Panc1 (cell line): ENCODE results near the gene NCKAP5. TPM values are rescaled to one million over a fixed set of nuclear protein-coding genes. Genes with fewer than 3 reads are reported as not detected.

Experiments used
- ATAC-seq: fragments of 200-7000 bp; cut with Tn5 transposase; 2 replicates; pipeline ENCODE4 v1.9.1; 2020; ENCODE audit warnings: mild to moderate bottlenecking, moderate library complexity
- BruUV-seq: library from RNA; stranded (reverse); fragments of 400-500 nt; replicated peaks from 2 replicates; lab custom pipeline; 2021; lab: Mats Ljungman, UMichigan
- CTCF ChIA-PET: fragments of 300-600 bp; sonication (Branson Sonifier 250); formaldehyde crosslinking; loops from one replicate; lab custom pipeline; 2022; ENCODE audit warnings: antibody characterized with exemption; lab: Charles Lee
- POLR2A ChIA-PET: fragments of 300-600 bp; sonication (Branson Sonifier 250); formaldehyde crosslinking; loops from one replicate; lab custom pipeline; 2022; ENCODE audit warnings: antibody characterized with exemption; lab: Charles Lee
- DNase-seq: peaks from one replicate; pipeline ENCODE4 v3.0.0-alpha.2; 2010; ENCODE audit warnings: low read depth, low spot score
- H3K27ac ChIP-seq: 2 replicates; pipeline ENCODE4 v1.5.1; 2011; ENCODE audit warnings: mild to moderate bottlenecking, low read length, inconsistent platforms
- H3K27me3 ChIP-seq: fragments of 200-500 bp; sonication (Bioruptor generic); 2 replicates; pipeline ENCODE4 v1.6.0; 2014; ENCODE audit warnings: low read length, inconsistent platforms; ENCODE audit not compliant: control insufficient read depth, insufficient read depth
- H3K36me3 ChIP-seq: fragments of 200-500 bp; sonication (Bioruptor generic); 2 replicates; pipeline ENCODE4 v1.5.1; 2014; ENCODE audit warnings: inconsistent platforms, mild to moderate bottlenecking, low read length, moderate library complexity; ENCODE audit not compliant: control insufficient read depth, insufficient read depth
- H3K4me1 ChIP-seq: 2 replicates; pipeline ENCODE4 v1.5.1; 2011; ENCODE audit warnings: inconsistent platforms, mild to moderate bottlenecking, low read length, moderate library complexity; ENCODE audit not compliant: control insufficient read depth, insufficient read depth
- H3K4me3 ChIP-seq, 2 experiments: 2 replicates each; pipeline ENCODE4 v1.5.1; 2011 to 2012; ENCODE audit warnings: low read depth in 2 of 2, low read length in 2 of 2, mild to moderate bottlenecking in 2 of 2, inconsistent platforms in 1 of 2, moderate library complexity in 1 of 2
- H3K9me3 ChIP-seq: fragments of 200-500 bp; sonication (Bioruptor generic); 2 replicates; pipeline ENCODE4 v1.5.1; 2014; ENCODE audit warnings: low read depth, mild to moderate bottlenecking, inconsistent platforms, low read length, moderate library complexity; ENCODE audit not compliant: control insufficient read depth, insufficient read depth
- SIN3A ChIP-seq: IDR thresholded peaks from 2 replicates; pipeline ENCODE4 v1.6.1; 2012; ENCODE audit warnings: low read depth, mild to moderate bottlenecking, low read length, moderate library complexity, borderline replicate concordance; ENCODE audit not compliant: insufficient read depth
- TCF7L2 ChIP-seq: IDR thresholded peaks from 2 replicates; pipeline ENCODE4 v1.6.1; 2011; ENCODE audit warnings: mild to moderate bottlenecking, low read depth, low read length, inconsistent platforms
- in situ Hi-C: cut with HindIII; loops from 2 replicates; pipeline ENCODE4 v1.10.0; 2016; ENCODE audit warnings: low sequenced_read_pairs, low pct_unique_long_range_greater_than_20kb
- intact Hi-C: fragments of 100-400 bp; cut with micrococcal nuclease; formaldehyde crosslinking; loops from one replicate; pipeline ENCODE4 v1.10.0; 2022; ENCODE audit not compliant: unreplicated experiment
- total RNA-seq: library from RNA; stranded (reverse); gene quantifications from one replicate; pipeline ENCODE4 v1.2.1, GENCODE V29; 2021; ENCODE audit not compliant: unreplicated experiment
- TF ChIP-seq, protein P1 (sequence below), 2 experiments: IDR thresholded peaks; 2 replicates each; pipeline ENCODE4 v1.6.1; 2011 to 2012; ENCODE audit warnings: low read depth in 2 of 2, control low read depth in 1 of 2, low read length in 1 of 2, mild to moderate bottlenecking in 1 of 2, moderate library complexity in 1 of 2; ENCODE audit not compliant: insufficient read depth in 1 of 2
- TF ChIP-seq, protein P2 (sequence below): fragments of 450-650 bp; IDR thresholded peaks from 2 replicates; pipeline ENCODE4 v1.5.1; 2017; ENCODE audit warnings: mild to moderate bottlenecking

NCKAP5 gene
- total RNA-seq, 1 experiment from 2014 or later: 0.10 TPM

DNA sequence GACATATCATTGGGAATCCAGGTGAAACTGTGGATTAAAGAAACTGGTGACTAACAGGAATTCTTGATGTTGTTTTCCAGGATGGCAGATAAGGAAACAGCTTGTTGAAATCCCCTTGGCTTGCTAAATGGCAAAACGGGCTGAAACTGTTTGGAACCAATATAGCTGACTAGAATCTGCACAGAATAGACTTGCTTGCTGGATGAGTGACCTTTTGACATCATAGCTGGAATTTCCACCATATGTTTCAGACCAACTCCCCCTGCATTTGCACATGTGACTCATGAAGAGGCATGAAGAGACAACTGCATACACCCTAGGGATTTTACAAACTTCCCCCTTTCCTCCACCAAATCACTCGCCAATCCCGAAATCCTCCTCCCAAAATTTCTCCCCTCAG lies 810.6 kb downstream of the NCKAP5 start:
- Histone ChIP-seq H3K27me3 (no peaks in the 10 kb centered on the region), H3K27ac (no peak overlapping the region), H3K4me1 (no peaks in the 10 kb centered on the region), H3K36me3 (no peaks in the 10 kb centered on the region), H3K4me3 (no peak overlapping the region), H3K9me3 (no peaks in the 10 kb centered on the region)
- DNase-seq (no peak), ATAC-seq (no peak)
- in situ Hi-C loops (no loop called here), intact Hi-C loops (no loop called here)
- TF ChIP-seq, protein P1, sequence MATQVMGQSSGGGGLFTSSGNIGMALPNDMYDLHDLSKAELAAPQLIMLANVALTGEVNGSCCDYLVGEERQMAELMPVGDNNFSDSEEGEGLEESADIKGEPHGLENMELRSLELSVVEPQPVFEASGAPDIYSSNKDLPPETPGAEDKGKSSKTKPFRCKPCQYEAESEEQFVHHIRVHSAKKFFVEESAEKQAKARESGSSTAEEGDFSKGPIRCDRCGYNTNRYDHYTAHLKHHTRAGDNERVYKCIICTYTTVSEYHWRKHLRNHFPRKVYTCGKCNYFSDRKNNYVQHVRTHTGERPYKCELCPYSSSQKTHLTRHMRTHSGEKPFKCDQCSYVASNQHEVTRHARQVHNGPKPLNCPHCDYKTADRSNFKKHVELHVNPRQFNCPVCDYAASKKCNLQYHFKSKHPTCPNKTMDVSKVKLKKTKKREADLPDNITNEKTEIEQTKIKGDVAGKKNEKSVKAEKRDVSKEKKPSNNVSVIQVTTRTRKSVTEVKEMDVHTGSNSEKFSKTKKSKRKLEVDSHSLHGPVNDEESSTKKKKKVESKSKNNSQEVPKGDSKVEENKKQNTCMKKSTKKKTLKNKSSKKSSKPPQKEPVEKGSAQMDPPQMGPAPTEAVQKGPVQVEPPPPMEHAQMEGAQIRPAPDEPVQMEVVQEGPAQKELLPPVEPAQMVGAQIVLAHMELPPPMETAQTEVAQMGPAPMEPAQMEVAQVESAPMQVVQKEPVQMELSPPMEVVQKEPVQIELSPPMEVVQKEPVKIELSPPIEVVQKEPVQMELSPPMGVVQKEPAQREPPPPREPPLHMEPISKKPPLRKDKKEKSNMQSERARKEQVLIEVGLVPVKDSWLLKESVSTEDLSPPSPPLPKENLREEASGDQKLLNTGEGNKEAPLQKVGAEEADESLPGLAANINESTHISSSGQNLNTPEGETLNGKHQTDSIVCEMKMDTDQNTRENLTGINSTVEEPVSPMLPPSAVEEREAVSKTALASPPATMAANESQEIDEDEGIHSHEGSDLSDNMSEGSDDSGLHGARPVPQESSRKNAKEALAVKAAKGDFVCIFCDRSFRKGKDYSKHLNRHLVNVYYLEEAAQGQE (IDR thresholded peaks at IDR 0.05; ENCODE audit: insufficient read depth in 1 of 2, low read depth in 2 of 2, low read length in 1 of 2): no peak
- TF ChIP-seq, protein P2, sequence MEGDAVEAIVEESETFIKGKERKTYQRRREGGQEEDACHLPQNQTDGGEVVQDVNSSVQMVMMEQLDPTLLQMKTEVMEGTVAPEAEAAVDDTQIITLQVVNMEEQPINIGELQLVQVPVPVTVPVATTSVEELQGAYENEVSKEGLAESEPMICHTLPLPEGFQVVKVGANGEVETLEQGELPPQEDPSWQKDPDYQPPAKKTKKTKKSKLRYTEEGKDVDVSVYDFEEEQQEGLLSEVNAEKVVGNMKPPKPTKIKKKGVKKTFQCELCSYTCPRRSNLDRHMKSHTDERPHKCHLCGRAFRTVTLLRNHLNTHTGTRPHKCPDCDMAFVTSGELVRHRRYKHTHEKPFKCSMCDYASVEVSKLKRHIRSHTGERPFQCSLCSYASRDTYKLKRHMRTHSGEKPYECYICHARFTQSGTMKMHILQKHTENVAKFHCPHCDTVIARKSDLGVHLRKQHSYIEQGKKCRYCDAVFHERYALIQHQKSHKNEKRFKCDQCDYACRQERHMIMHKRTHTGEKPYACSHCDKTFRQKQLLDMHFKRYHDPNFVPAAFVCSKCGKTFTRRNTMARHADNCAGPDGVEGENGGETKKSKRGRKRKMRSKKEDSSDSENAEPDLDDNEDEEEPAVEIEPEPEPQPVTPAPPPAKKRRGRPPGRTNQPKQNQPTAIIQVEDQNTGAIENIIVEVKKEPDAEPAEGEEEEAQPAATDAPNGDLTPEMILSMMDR: no peak
- TF ChIP-seq SIN3A: no peak
- CTCF ChIA-PET: no interaction called here
- POLR2A ChIA-PET: no interaction called here
- BruUV-seq: no TSS peak

DNA sequence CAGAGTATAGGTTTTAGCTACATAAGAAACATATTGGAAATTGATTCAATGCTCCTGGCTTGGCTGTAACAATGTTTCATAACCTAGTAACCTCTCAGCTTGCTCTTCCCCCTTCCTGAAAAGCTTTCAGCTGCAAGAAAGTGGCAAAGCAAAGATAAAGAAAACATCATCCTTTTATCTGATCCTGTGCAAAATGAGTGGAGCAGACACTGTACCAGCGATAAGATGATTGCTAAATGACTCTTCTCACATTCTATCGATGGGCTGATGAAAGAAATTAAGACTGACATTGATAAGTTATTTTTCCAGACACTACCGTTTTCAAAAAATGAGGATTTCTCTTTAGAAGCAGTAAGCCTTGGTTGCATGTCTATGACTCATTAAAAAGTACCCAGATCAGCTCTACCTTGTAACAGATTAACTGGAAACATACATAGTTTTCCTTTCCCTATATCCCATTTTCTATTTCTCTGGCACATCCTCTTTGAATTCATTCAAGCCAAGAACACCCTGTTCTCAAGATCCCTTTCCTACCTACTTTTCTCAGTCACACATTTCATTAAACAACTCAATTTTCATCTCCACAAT lies 811.2 kb downstream of the NCKAP5 start:
- H3K36me3 ChIP-seq: no peaks in the 10 kb centered on the region
- ChIA-PET POLR2A (no interaction called here), CTCF (no interaction called here)
- in situ Hi-C loops: no loop called here
- no peaks in the 10 kb centered on the region for H3K27me3 ChIP-seq
- TF ChIP-seq TCF7L2 (no peak), SIN3A (no peak)
- TF ChIP-seq, protein P1 (IDR thresholded peaks at IDR 0.05; ENCODE audit: insufficient read depth in 1 of 2, low read depth in 2 of 2, low read length in 1 of 2): no peak
- TF ChIP-seq, protein P2: no peak
- ATAC-seq: no peak
- no peak overlapping the region for H3K27ac ChIP-seq
- no TSS peak for BruUV-seq
- H3K4me1 ChIP-seq: no peaks in the 10 kb centered on the region
- intact Hi-C loops: no loop called here
- H3K9me3 ChIP-seq: no peaks in the 10 kb centered on the region
- DNase-seq: no peak
- H3K4me3 ChIP-seq: no peak overlapping the region
